HG03342 (cell line): ENCODE data around the gene GORASP2.
"Not testable (repeated sequence)": the region's sequence is repeated elsewhere in the genome, so short reads cannot be mapped to it uniquely, and the experiment has no call there.

Experiments used
- ATAC-seq: cut with Tn5 transposase; IDR thresholded peaks from one replicate; pipeline ENCODE4 v1.9.1; 2021; ENCODE audit warnings: mild to moderate bottlenecking, moderate library complexity; ENCODE audit not compliant: unreplicated experiment

The GORASP2 gene

GRCh38 chr2:170928824-170929685 is at the start of gene GORASP2:
TSS of gene GORASP2 (plus strand) at chr2:170929253. CDS start at chr2:170929341, 88 bp downstream.
- ATAC-seq, result peak; percentile 92

- no peak for ATAC-seq
Observed at GRCh38 chr2:170881840-170882239, 47.2 kb upstream of the GORASP2 start.

DNA sequence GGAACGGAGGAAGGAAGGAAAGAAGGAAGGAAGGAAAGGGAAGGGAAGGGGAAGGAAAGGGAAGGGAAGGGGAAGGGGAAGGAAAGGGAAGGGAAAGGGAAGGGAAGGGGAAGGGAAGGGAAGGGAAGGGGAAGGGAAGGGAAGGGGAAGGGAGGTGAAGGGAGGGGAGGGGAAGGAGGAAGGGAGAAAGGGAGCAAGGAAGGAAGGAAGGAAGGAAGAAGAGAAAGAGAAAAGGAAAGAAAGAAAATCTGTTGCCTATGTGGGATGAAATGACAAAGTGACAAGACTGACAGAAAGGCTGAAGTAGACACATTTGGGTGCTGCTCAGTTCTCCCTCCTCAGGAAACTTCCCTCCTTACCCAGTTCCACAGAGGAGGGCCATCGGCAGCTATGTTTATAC is 46.3 kb upstream of the GORASP2 start:
- no peak for ATAC-seq

GRCh38 chr2:170883683-170884082 is 45.4 kb upstream of the GORASP2 start:
- no peak for ATAC-seq

- ATAC-seq, result no peak
Observed at GRCh38 chr2:170885130-170885791, 43.8 kb upstream of the GORASP2 start.

DNA sequence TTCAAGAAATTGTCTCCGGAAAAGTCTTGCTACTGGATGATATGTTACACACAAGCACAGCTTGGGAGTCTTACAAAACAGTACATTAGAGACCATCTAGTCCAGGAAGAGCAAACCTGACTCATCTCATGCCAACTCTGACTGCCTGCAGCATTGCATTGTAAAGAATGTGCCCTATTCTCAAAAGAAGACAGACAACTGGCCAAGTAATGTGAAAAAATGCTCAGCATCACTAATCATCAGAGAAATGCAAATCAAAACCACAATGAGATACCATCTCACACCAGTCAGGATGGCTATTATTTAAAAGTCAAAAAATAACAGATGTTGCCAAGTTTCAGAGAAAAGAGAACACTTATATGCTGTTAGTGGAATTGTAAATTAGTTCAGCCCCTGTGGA is 42.7 kb upstream of the GORASP2 start:
- no peak for ATAC-seq

DNA sequence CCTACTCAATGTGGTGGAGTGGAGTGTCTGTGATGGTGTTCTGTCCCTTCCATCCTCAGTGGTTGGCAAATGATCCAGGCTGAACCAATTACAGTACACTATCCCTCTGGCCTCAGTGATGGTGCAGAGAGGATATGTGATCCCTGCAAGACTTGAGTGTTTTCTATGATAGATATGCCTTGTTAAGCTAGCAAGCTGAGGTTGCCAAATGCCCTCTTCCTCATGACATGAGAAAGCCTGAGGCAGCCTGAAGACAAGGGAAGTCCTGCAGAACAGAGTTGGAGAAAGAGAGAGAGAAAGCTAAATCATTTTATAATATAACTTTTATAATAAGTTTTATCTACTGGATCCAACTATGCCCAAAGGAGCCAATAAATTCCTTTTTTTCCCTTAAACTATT is 41.6 kb upstream of the GORASP2 start:
- ATAC-seq, result no peak

DNA sequence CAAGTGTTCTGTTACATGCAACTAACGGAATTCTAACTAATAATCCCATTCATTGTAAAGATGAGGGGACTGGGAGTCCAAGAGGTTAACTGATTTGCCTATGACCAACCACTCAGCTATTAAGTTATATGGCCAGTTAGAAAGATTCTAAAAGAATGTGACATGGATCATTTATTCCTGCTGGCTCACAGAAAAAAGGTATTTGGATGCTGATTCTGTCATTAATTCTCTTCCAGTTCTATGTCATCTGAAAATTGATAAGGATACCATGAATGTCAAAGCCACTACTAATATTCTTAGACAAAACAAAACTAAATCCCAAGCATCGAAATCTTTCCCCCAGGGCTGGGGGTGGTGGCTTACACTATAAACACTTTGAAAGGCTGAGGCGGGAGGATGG is 41.2 kb upstream of the GORASP2 start:
- ATAC-seq, result no peak

- no peak for ATAC-seq
Observed at GRCh38 chr2:170891893-170892292, 37.2 kb upstream of the GORASP2 start.

DNA sequence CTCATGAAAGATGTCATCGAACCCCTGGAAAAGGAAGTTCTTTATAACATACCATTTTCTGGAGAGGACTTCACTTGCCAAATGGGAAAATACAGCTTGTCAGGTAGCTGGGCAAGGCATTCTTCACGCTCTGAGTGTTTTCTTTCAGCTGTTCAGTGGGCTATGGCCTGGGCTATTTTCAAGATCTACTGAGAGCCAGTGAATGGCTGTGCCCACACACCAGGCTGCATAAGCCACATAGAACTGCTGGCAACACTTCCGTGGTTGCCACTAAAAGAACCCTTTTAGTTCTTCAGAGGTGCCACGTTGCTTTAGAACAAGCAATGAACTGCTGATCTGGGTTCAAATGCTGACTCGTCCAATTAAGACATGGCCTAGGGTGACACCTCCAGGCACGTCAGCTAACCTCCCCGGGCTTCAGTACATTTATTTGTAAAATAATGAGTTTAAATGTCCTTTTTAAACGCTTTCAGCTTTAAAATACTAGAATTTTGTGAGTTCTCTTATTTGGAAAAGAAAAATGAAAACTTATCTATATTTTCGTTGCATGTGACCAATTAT is 36.6 kb upstream of the GORASP2 start:
- ATAC-seq, result no peak

GRCh38 chr2:170895023-170895757 is 33.9 kb upstream of the GORASP2 start:
- ATAC-seq, result no peak

- ATAC-seq, result no peak
Observed at GRCh38 chr2:170896622-170897021, 32.4 kb upstream of the GORASP2 start.

- ATAC-seq, result no peak
Observed at GRCh38 chr2:170897108-170897507, 31.9 kb upstream of the GORASP2 start.

DNA sequence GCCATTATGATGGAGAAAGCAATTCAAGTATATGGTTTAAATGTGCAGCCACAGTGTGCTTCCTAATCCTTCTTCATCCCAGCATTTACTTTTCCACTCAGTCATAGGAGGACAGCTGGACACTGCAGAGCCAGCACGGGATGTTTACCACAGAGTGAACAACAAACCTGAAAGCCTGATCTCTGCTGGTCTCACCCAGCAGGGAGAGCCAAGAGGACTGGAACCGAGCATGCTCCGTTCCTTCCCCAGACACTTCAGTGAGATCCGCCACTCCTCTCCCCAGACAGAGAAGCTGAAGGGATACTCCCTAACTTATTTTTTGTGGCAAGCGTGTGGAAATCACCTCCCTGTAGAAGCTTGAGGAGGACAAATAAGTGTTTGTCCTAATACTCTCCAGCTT is 23.2 kb upstream of the GORASP2 start:
- ATAC-seq, result no peak

GRCh38 chr2:170911314-170911889 is 17.7 kb upstream of the GORASP2 start:
- no peak for ATAC-seq

- ATAC-seq, result not testable (repeated sequence)
Observed at GRCh38 chr2:170914994-170915666, 13.9 kb upstream of the GORASP2 start.

DNA sequence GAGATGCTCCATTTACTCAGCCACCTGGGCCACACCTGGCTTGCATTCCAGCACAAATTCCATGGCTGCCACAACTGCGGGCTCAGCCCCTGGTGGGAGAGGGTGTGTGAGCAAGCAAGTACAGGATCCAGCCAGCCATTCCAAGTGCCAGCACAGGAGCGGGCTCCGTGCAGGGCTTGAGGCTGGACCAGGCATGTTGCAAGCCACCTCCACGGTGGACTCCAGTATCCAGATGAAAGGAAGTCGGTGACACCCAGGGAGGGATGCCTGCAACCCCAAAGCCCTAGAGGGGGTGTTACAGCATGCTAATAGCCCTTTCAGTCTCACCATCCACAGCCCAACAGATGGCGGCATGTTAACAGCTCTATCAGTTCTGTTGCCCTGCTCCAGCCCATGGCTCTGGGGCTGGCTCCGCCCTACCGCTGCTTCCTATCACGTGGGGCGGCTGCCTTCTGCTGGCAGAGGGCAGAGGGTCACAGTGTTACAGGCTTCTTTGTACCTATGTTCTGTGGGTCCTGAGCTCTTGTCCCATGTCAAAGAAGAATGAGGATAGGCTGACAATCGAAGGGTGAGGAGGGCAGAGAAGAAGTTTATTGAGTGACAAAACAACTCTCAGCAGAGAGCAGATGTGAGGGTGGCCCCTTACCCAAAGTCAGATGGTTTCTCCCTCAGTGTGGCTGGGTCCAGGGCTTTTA is 11.7 kb upstream of the GORASP2 start:
- no peak for ATAC-seq

- no peak for ATAC-seq
Observed at GRCh38 chr2:170917957-170918356, 11.1 kb upstream of the GORASP2 start.

DNA sequence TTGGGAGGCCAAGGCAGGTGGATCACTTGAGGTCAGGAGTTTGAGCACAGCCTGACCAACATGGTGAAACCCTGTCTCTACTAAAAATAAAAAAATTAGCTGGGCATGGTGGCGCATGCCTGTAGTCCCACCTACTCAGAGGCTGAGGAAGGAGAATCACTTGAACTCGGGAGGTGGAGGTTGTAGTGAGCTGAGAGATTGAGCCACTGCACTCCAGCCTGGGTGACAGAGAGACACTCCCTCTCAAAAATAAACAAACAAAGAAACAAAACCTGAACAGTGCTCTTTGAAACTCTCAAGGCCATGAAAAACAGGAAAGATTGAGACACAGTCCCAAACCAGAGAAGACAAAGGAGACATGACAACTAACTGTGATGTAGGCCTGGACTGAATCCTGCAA is 7.2 kb upstream of the GORASP2 start:
- not testable (repeated sequence) for ATAC-seq
